PC-9 (cell line): ENCODE data around the gene CSF1. TPM values are rescaled to one million over a fixed set of nuclear protein-coding genes. Genes with fewer than 3 reads are reported as not detected.

Experiments
- BruUV-seq: library from RNA; stranded (reverse); fragments of 400-500 nt; replicated peaks from 2 replicates; lab custom pipeline; 2021; lab: Mats Ljungman, UMichigan
- CTCF ChIA-PET: fragments of 300-600 bp; sonication (Branson Sonifier 250); formaldehyde crosslinking; loops from one replicate; lab custom pipeline; 2022; ENCODE audit warnings: antibody characterized with exemption; lab: Charles Lee
- POLR2A ChIA-PET: fragments of 300-600 bp; sonication (Branson Sonifier 250); formaldehyde crosslinking; loops from one replicate; lab custom pipeline; 2022; ENCODE audit warnings: antibody characterized with exemption; ENCODE audit not compliant: unreplicated experiment; lab: Charles Lee
- DNase-seq, 2 experiments: peaks; one replicate each; pipeline versions ENCODE4 v3.0.0 to v3.0.0-alpha.2; 2015 to 2022; ENCODE audit warnings: mixed read lengths in 1 of 2
- H2AFZ ChIP-seq: fragments of 200-600 bp; sonication (generic); 2 replicates; pipeline ENCODE4 v1.8.1; 2017; ENCODE audit warnings: antibody characterized with exemption
- H3F3A ChIP-seq: fragments of 200-600 bp; sonication (generic); 2 replicates; pipeline ENCODE4 v1.8.1; 2017; ENCODE audit warnings: antibody characterized with exemption, mild to moderate bottlenecking, low read depth; ENCODE audit not compliant: insufficient read depth
- H3K27ac ChIP-seq: fragments of 200-600 bp; sonication (generic); 2 replicates; pipeline ENCODE4 v1.6.1; 2016; ENCODE audit warnings: mixed run types
- H3K27me3 ChIP-seq: fragments of 200-600 bp; sonication (generic); 2 replicates; pipeline ENCODE4 v1.6.1; 2016; ENCODE audit warnings: low read depth, mixed run types; ENCODE audit not compliant: insufficient read depth
- H3K36me3 ChIP-seq: fragments of 200-600 bp; sonication (generic); 2 replicates; pipeline ENCODE4 v1.6.1; 2016; ENCODE audit warnings: low read depth, mixed run types
- H3K4me1 ChIP-seq: fragments of 200-600 bp; sonication (generic); replicated peaks from 2 replicates; pipeline ENCODE4 v1.6.1; 2016; ENCODE audit warnings: mixed run types; ENCODE audit not compliant: insufficient read depth
- H3K4me2 ChIP-seq: fragments of 200-600 bp; sonication (generic); 2 replicates; pipeline ENCODE4 v1.6.1; 2017; ENCODE audit warnings: mixed run types
- H3K4me3 ChIP-seq: fragments of 200-600 bp; sonication (generic); 2 replicates; pipeline ENCODE4 v1.6.1; 2016; ENCODE audit warnings: mixed run types
- H3K79me2 ChIP-seq: fragments of 200-600 bp; sonication (generic); 2 replicates; pipeline ENCODE4 v1.6.1; 2017; ENCODE audit warnings: low read depth, mixed run types
- H3K9me2 ChIP-seq: fragments of 200-600 bp; sonication (generic); 2 replicates; pipeline ENCODE4 v1.8.1; 2017; ENCODE audit warnings: mild to moderate bottlenecking; ENCODE audit not compliant: insufficient read depth
- H3K9me3 ChIP-seq: fragments of 200-600 bp; sonication (generic); 2 replicates; pipeline ENCODE4 v1.8.1; 2016; ENCODE audit warnings: low read depth; ENCODE audit not compliant: insufficient read depth
- H4K20me1 ChIP-seq: fragments of 200-600 bp; sonication (generic); 2 replicates; pipeline ENCODE4 v1.8.1; 2017; ENCODE audit not compliant: insufficient read depth
- EZH2 ChIP-seq: fragments of 200-600 bp; sonication (generic); IDR thresholded peaks from 2 replicates; pipeline ENCODE4 v1.8.0; 2017; ENCODE audit warnings: antibody characterized with exemption, low read depth
- intact Hi-C: fragments of 100-400 bp; cut with micrococcal nuclease; formaldehyde crosslinking; loops from one replicate; pipeline ENCODE4 v1.10.0; 2022; ENCODE audit not compliant: unreplicated experiment
- total RNA-seq: library from RNA; stranded (reverse); gene quantifications from 2 replicates; pipeline ENCODE4 v1.2.3, GENCODE V29; 2021
- TF ChIP-seq, protein P1 (sequence below): fragments of 200-600 bp; sonication (generic); conservative IDR thresholded peaks from 2 replicates; pipeline ENCODE4 v1.6.1; 2017; ENCODE audit warnings: mixed run types, antibody characterized with exemption, mild to moderate bottlenecking, moderate library complexity

Gene CSF1
- total RNA-seq, 1 experiment from 2014 or later, result 29.8 TPM

DNA sequence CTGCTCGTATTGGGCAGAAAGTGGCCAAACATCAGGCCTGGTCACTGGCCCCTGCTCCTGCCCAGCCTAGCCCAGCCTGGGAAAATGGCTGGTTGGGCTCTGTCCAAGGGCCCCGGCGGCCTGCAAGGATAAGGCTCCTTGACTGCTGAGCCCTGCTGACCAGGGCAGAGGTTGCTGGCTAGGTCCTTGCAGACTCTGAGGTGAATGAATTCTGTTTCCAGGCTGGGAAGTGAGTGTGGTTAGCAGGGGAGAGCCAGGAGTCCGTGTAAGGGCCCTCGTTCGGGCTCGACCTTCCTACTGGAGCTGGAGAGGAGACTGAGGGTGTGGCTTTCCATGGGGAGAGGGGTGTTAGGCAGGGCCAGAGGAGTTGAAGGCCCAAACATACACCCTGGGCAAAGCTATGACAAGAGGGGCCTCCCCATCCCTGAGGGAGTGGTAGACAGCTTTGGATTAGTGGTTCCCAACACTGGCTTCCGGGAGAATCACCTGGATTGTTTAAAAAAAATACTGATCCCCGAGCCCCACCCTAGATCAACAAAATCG is 20.6 kb downstream of the CSF1 start:
- POLR2A ChIA-PET, result interaction anchor here (0.6 kb wide), 1 partner anchor 17 kb away, joined by 8 read pairs; no protein-coding TSS in a partner anchor
- peaks cover 85% of the 10 kb centered on the region for H3K4me1 ChIP-seq

DNA sequence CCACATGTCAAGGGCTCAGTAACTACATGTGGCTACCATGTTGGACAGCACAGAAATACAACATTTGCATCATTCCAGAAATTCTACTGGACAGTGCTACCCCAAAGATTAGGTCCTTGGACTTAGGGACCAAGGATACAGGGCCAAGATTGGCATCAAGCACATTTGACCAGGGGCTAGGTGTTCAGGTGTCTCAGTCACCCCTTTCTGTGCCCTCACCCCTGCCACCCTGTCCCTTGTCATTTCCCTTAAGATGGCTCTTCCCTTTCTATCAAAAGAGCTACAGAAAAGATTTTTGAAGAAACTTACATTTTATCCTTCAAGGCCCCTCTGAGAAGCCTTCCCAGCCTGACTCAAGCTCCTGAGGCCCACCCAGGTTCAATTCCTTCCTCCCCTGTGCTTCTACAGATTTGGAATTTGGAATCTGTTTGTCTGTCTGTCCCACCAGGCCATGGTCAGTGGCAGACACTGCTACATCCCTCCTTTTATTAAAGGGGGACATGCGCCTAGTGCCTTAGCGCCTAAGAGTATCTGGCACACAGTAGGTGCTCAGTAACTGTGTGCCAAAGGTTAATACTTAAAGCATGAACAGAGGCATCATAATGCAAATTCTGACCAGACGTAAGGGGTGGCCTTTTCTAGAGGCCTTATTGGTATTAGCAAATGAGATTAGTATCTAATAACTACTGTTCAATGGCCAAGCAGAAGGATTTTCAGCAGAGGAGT is 21.4 kb downstream of the CSF1 start:
- Histone ChIP-seq H3K9me3 (peaks cover 7% of the 10 kb centered on the region; the same call in 1 of the 2 replicates), H3F3A (peaks cover 67% of the 10 kb centered on the region), H3K4me3 (no peak overlapping the region; the same call in 1 of the 2 replicates), H3K27ac (peak overlapping the region; percentile 80), H3K4me1 (peaks cover 81% of the 10 kb centered on the region), H3K79me2 (no peaks in the 10 kb centered on the region), H3K9me2 (no peaks in the 10 kb centered on the region), H3K27me3 (no peaks in the 10 kb centered on the region), H4K20me1 (no peaks in the 10 kb centered on the region), H2AFZ (no peak overlapping the region), H3K4me2 (peak overlapping the region; percentile 50), H3K36me3 (peaks cover 23% of the 10 kb centered on the region)
- BruUV-seq, result no TSS peak
- DNase-seq, result no peak
- CTCF ChIA-PET, result no interaction called here
- intact Hi-C loops, result loop anchor here (1.0 kb wide), 2 partner anchors 47 to 140 kb away; no protein-coding TSS in a partner anchor
- TF ChIP-seq, protein P1, sequence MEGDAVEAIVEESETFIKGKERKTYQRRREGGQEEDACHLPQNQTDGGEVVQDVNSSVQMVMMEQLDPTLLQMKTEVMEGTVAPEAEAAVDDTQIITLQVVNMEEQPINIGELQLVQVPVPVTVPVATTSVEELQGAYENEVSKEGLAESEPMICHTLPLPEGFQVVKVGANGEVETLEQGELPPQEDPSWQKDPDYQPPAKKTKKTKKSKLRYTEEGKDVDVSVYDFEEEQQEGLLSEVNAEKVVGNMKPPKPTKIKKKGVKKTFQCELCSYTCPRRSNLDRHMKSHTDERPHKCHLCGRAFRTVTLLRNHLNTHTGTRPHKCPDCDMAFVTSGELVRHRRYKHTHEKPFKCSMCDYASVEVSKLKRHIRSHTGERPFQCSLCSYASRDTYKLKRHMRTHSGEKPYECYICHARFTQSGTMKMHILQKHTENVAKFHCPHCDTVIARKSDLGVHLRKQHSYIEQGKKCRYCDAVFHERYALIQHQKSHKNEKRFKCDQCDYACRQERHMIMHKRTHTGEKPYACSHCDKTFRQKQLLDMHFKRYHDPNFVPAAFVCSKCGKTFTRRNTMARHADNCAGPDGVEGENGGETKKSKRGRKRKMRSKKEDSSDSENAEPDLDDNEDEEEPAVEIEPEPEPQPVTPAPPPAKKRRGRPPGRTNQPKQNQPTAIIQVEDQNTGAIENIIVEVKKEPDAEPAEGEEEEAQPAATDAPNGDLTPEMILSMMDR, result no peak
- no peak for TF ChIP-seq EZH2
- POLR2A ChIA-PET, result interaction anchor here (0.6 kb wide), 1 partner anchor 16 kb away, joined by 8 read pairs; no protein-coding TSS in a partner anchor

More for the DNA sequence above, 20.6 kb downstream of the CSF1 start:
- Histone ChIP-seq H3K4me3 (no peak overlapping the region; the same call in 1 of the 2 replicates), H3K79me2 (no peaks in the 10 kb centered on the region), H2AFZ (no peak overlapping the region), H3K36me3 (peaks cover 29% of the 10 kb centered on the region), H3K27ac (peak overlapping the region; percentile 80), H4K20me1 (no peaks in the 10 kb centered on the region), H3K9me3 (no peaks in the 10 kb centered on the region), H3K4me2 (peak overlapping the region; percentile 50), H3K27me3 (no peaks in the 10 kb centered on the region), H3F3A (peaks cover 68% of the 10 kb centered on the region), H3K9me2 (no peaks in the 10 kb centered on the region)
- intact Hi-C loops, result loop anchor here (1.0 kb wide), 2 partner anchors 48 to 139 kb away; no protein-coding TSS in a partner anchor
- no TSS peak for BruUV-seq
- CTCF ChIA-PET, result interaction anchor here (0.6 to 0.7 kb wide), 2 partner anchors 54 to 155 kb away, joined by 3 to 4 read pairs; no protein-coding TSS in a partner anchor
- TF ChIP-seq, protein P1, result no peak
- TF ChIP-seq EZH2, result no peak
- DNase-seq, result peak; percentile 93

- Histone ChIP-seq H3K4me1 (peaks cover 78% of the 10 kb centered on the region), H3K36me3 (peaks cover 22% of the 10 kb centered on the region; the same call in 1 of the 2 replicates), H3F3A (peaks cover 67% of the 10 kb centered on the region), H4K20me1 (no peaks in the 10 kb centered on the region), H3K4me2 (no peak overlapping the region), H3K79me2 (no peaks in the 10 kb centered on the region), H3K27me3 (no peaks in the 10 kb centered on the region), H2AFZ (no peak overlapping the region), H3K9me3 (peaks cover 13% of the 10 kb centered on the region), H3K9me2 (no peaks in the 10 kb centered on the region), H3K4me3 (no peak overlapping the region), H3K27ac (no peak overlapping the region)
- POLR2A ChIA-PET, result no interaction called here
- intact Hi-C loops, result no loop called here
- no peak for DNase-seq
- CTCF ChIA-PET, result no interaction called here
- BruUV-seq, result no TSS peak
- TF ChIP-seq, protein P1, result no peak
- no peak for TF ChIP-seq EZH2
These were observed 22.0 kb downstream of the CSF1 start for GRCh38 chr1:109932679-109933078.
